Measurements from ENCODE around the gene CORO7. TPM values are rescaled to one million over a fixed set of nuclear protein-coding genes. Genes with fewer than 3 reads are reported as not detected.

CORO7 gene
- total RNA-seq, 1 donor from 2014 or later, result 10.1 TPM

- ATAC-seq (no peak), DNase-seq (peak; percentile 32)
- intact Hi-C loops (cut with micrococcal nuclease), result no loop called here
Measured at GRCh38 chr16:4377573-4378154, 38.7 kb downstream of the CORO7 start.

- intact Hi-C loops (cut with micrococcal nuclease), result no loop called here
- DNase-seq (peak; percentile 36), ATAC-seq (no peak)
Measured at GRCh38 chr16:4376893-4377572, 39.4 kb downstream of the CORO7 start.

GRCh38 chr16:4376126-4376892 lies 40.1 kb downstream of the CORO7 start:
- peak; percentile 76 for ATAC-seq
- intact Hi-C loops (cut with micrococcal nuclease), result no loop called here
- peak; percentile 96 for DNase-seq

GRCh38 chr16:4375717-4376116 lies 40.7 kb downstream of the CORO7 start:
- no peak for ATAC-seq
- intact Hi-C loops (cut with micrococcal nuclease), result no loop called here
- peak; percentile 37 for DNase-seq

- ATAC-seq, result peak; percentile 13
- intact Hi-C loops (cut with micrococcal nuclease), result no loop called here
Measured at GRCh38 chr16:4373909-4374742, 42.3 kb downstream of the CORO7 start.

GRCh38 chr16:4373356-4373908 lies 43.0 kb downstream of the CORO7 start:
- DNase-seq (no peak), ATAC-seq (no peak)
- intact Hi-C loops (cut with micrococcal nuclease), result no loop called here

More at GRCh38 chr16:4373909-4374742, 42.3 kb downstream of the CORO7 start:
- peak; percentile 82 for DNase-seq

GRCh38 chr16:4372578-4373355 lies 43.6 kb downstream of the CORO7 start:
- intact Hi-C loops (cut with micrococcal nuclease), result no loop called here
- ATAC-seq (no peak), DNase-seq (no peak)

GRCh38 chr16:4372001-4372577 lies 44.3 kb downstream of the CORO7 start:
- DNase-seq, result no peak
- intact Hi-C loops (cut with micrococcal nuclease), result no loop called here
- ATAC-seq, result peak; percentile 1

GRCh38 chr16:4371357-4372000 lies 44.9 kb downstream of the CORO7 start, which contains the start of gene VASN:
VASN (plus strand) TSS chr16:4371848; CDS start chr16:4380878, 9,030 bp downstream.
- DNase-seq (peak; percentile 91), ATAC-seq (peak; percentile 78)
- intact Hi-C loops (cut with micrococcal nuclease), result no loop called here

GRCh38 chr16:4370570-4371356 lies 45.6 kb downstream of the CORO7 start:
- DNase-seq, result peak; percentile 86
- ATAC-seq, result peak; percentile 56
- intact Hi-C loops (cut with micrococcal nuclease), result no loop called here

- intact Hi-C loops (cut with micrococcal nuclease), result no loop called here
- DNase-seq (no peak), ATAC-seq (no peak)
Measured at GRCh38 chr16:4370151-4370550, 46.2 kb downstream of the CORO7 start.

GRCh38 chr16:4369007-4369733 lies 47.2 kb downstream of the CORO7 start:
- ATAC-seq (no peak), DNase-seq (peak; percentile 32)
- intact Hi-C loops (cut with micrococcal nuclease), result no loop called here

- DNase-seq (no peak), ATAC-seq (no peak)
- intact Hi-C loops (cut with micrococcal nuclease), result no loop called here
Measured at GRCh38 chr16:4367393-4367856, 49.0 kb downstream of the CORO7 start.

- ATAC-seq (no peak), DNase-seq (no peak)
- intact Hi-C loops (cut with micrococcal nuclease), result no loop called here
Measured at GRCh38 chr16:4366016-4366415, 50.4 kb downstream of the CORO7 start.

- ATAC-seq, result no peak
- intact Hi-C loops (cut with micrococcal nuclease), result no loop called here
- no peak for DNase-seq
Measured at GRCh38 chr16:4365615-4366014, 50.8 kb downstream of the CORO7 start.

GRCh38 chr16:4365014-4365406 lies 51.4 kb downstream of the CORO7 start:
- intact Hi-C loops (cut with micrococcal nuclease), result no loop called here
- DNase-seq, result no peak
- ATAC-seq, result no peak

Measured in left ventricle myocardium superior (tissue), 1 donor.